IMR-90 (cell line): ENCODE measurements around the gene PLCB4. TPM values are rescaled to one million over a fixed set of nuclear protein-coding genes. Genes with fewer than 3 reads are reported as not detected.

ENCODE experiments used
- ATAC-seq: fragments of 200-7000 bp; cut with Tn5 transposase; 2 replicates; pipeline ENCODE4 v1.9.1; 2020; ENCODE audit warnings: low read depth, mild to moderate bottlenecking, moderate library complexity
- BruUV-seq: library from RNA; stranded (reverse); fragments of 400-500 nt; replicated peaks from 2 replicates; lab custom pipeline; 2021; lab: Mats Ljungman, UMichigan
- CTCF ChIA-PET: fragments of 300-600 bp; formaldehyde crosslinking; extraction: SDS; loops from one replicate; lab custom pipeline; 2021; ENCODE audit warnings: antibody characterized with exemption; lab: Yijun Ruan, JAX
- POLR2A ChIA-PET: fragments of 300-600 bp; sonication (Branson Sonifier 250); formaldehyde crosslinking; loops from one replicate; lab custom pipeline; 2022; ENCODE audit warnings: antibody characterized with exemption; ENCODE audit not compliant: unreplicated experiment; lab: Charles Lee
- DNase-seq: peaks from one replicate; pipeline ENCODE4 v3.0.0; 2013
- H2AFZ ChIP-seq: replicated peaks from 2 replicates; pipeline ENCODE3; 2013; ENCODE audit warnings: low read length, mild to moderate bottlenecking; ENCODE audit not compliant: poor library complexity
- H2AK5ac ChIP-seq: 2 replicates; pipeline ENCODE4 v1.6.1; 2013; ENCODE audit warnings: low read depth, low read length, inconsistent platforms
- H2AK9ac ChIP-seq: replicated peaks from 2 replicates; pipeline ENCODE3; 2013; ENCODE audit warnings: mild to moderate bottlenecking, low read depth, low read length, moderate library complexity; ENCODE audit not compliant: poor library complexity
- H2BK120ac ChIP-seq: 2 replicates; pipeline ENCODE4 v1.6.1; 2013; ENCODE audit warnings: low read depth, low read length, inconsistent platforms
- H2BK15ac ChIP-seq: 3 replicates; pipeline ENCODE4 v1.6.1; 2013; ENCODE audit warnings: low read depth, low read length, inconsistent platforms
- H2BK20ac ChIP-seq: 2 replicates; pipeline ENCODE4 v1.6.1; 2013; ENCODE audit warnings: low read depth, mild to moderate bottlenecking, inconsistent platforms, low read length, moderate library complexity
- H2BK5ac ChIP-seq: 2 replicates; pipeline ENCODE4 v1.6.1; 2013; ENCODE audit warnings: mild to moderate bottlenecking, low read depth, low read length, inconsistent platforms; ENCODE audit not compliant: poor library complexity, severe bottlenecking
- H3K14ac ChIP-seq: replicated peaks from 2 replicates; pipeline ENCODE4 v1.6.1; 2013; ENCODE audit warnings: low read depth, low read length, inconsistent platforms
- H3K18ac ChIP-seq: 2 replicates; pipeline ENCODE4 v1.6.1; 2013; ENCODE audit warnings: low read depth, low read length, control low read depth
- H3K23ac ChIP-seq: 2 replicates; pipeline ENCODE4 v1.6.1; 2013; ENCODE audit warnings: low read depth, low read length, inconsistent platforms
- H3K27ac ChIP-seq: 2 replicates; pipeline ENCODE4 v1.5.1; 2013; ENCODE audit warnings: mild to moderate bottlenecking, control low read depth, low read length; ENCODE audit not compliant: insufficient read depth
- H3K27me3 ChIP-seq: 2 replicates; pipeline ENCODE4 v1.6.1; 2013; ENCODE audit warnings: low read length; ENCODE audit not compliant: control insufficient read depth, insufficient read depth
- H3K36me3 ChIP-seq: 2 replicates; pipeline ENCODE4 v1.6.1; 2013; ENCODE audit warnings: low read length, mixed read lengths; ENCODE audit not compliant: control insufficient read depth, insufficient read depth
- H3K4ac ChIP-seq: 2 replicates; pipeline ENCODE4 v1.6.1; 2013; ENCODE audit warnings: low read depth, low read length, inconsistent platforms
- H3K4me1 ChIP-seq: 2 replicates; pipeline ENCODE4 v1.6.1; 2013; ENCODE audit warnings: low read length, mixed read lengths; ENCODE audit not compliant: control insufficient read depth, insufficient read depth
- H3K4me2 ChIP-seq: 2 replicates; pipeline ENCODE4 v1.6.1; 2013; ENCODE audit warnings: low read depth, mild to moderate bottlenecking, control low read depth, low read length, moderate library complexity
- H3K4me3 ChIP-seq: 2 replicates; pipeline ENCODE4 v1.5.1; 2013; ENCODE audit warnings: low read depth, mild to moderate bottlenecking, control low read depth, low read length, moderate library complexity; ENCODE audit not compliant: insufficient read depth
- H3K56ac ChIP-seq: 2 replicates; pipeline ENCODE4 v1.6.1; 2013; ENCODE audit warnings: low read length, inconsistent platforms; ENCODE audit not compliant: insufficient read depth; ENCODE audit errors: extremely low read depth
- H3K79me1 ChIP-seq, 2 experiments: 2 replicates each; pipeline ENCODE4 v1.6.1; 2013; ENCODE audit warnings: low read length in 2 of 2, inconsistent platforms in 1 of 2, low read depth in 1 of 2
- H3K9ac ChIP-seq: 2 replicates; pipeline ENCODE4 v1.6.1; 2013; ENCODE audit warnings: low read depth, low read length, control low read depth
- H3K9me1 ChIP-seq: 2 replicates; pipeline ENCODE4 v1.6.1; 2013; ENCODE audit warnings: low read length, inconsistent platforms; ENCODE audit not compliant: insufficient read depth
- H3K9me3 ChIP-seq: 2 replicates; pipeline ENCODE4 v1.6.1; 2013; ENCODE audit warnings: low read length; ENCODE audit not compliant: control insufficient read depth, insufficient read depth
- H4K20me1 ChIP-seq: 2 replicates; pipeline ENCODE4 v1.6.1; 2013; ENCODE audit warnings: low read length, inconsistent platforms; ENCODE audit not compliant: insufficient read depth
- H4K5ac ChIP-seq: 2 replicates; pipeline ENCODE4 v1.6.1; 2013; ENCODE audit warnings: mild to moderate bottlenecking, low read depth, low read length, control low read depth
- H4K8ac ChIP-seq, 2 experiments: 2 replicates each; pipeline ENCODE4 v1.6.1; 2013; ENCODE audit warnings: low read depth in 2 of 2, low read length in 2 of 2, control low read depth in 1 of 2, inconsistent platforms in 1 of 2
- H4K91ac ChIP-seq: 2 replicates; pipeline ENCODE4 v1.6.1; 2013; ENCODE audit warnings: low read depth, low read length, inconsistent platforms; ENCODE audit not compliant: insufficient read depth
- CEBPB ChIP-seq: IDR thresholded peaks from 2 replicates; pipeline ENCODE4 v1.6.1; 2012; ENCODE audit warnings: low read depth, low read length, improper control_type of control experiment
- MAFK ChIP-seq: IDR thresholded peaks from 2 replicates; pipeline ENCODE4 v1.6.1; 2012; ENCODE audit warnings: low read depth, low read length, improper control_type of control experiment
- WGBS, 2 experiments: methylation state at CpG; one replicate each; pipeline versions ENCODE4 v1.1.5 to v1.1.7; 2013; ENCODE audit warnings: missing lambda C conversion rate in 2 of 2; ENCODE audit not compliant: insufficient read length in 1 of 2; ENCODE audit errors: extremely low coverage in 2 of 2; 5-methylcytosine and 5-hydroxymethylcytosine counted together
- dilution Hi-C: fragments of 300-500 bp; cut with HindIII; formaldehyde crosslinking; loops from one replicate; pipeline ENCODE4 v1.14.3; 2018; ENCODE audit warnings: low sequenced_read_pairs; ENCODE audit not compliant: unreplicated experiment
- in situ Hi-C: fragments of 300-500 bp; cut with MboI; formaldehyde crosslinking; loops from 3 replicates; pipeline ENCODE4 v1.14.3; 2019; ENCODE audit warnings: low sequenced_read_pairs, inconsistent platforms, mixed read lengths
- intact Hi-C: fragments of 100-400 bp; cut with micrococcal nuclease; formaldehyde crosslinking; loops from 2 replicates; pipeline ENCODE4 v1.10.0; 2022
- polyA plus RNA-seq, 3 experiments: library from polyadenylated mRNA; depleted of rRNA; stranded (reverse); fragments of >200 nt; gene quantifications; 2 replicates each; pipeline ENCODE4 v1.2.3, GENCODE V29; 2012; ENCODE audit warnings: low replicate concordance in 1 of 3
- total RNA-seq: library from RNA; depleted of rRNA; stranded (reverse); fragments of >200 nt; gene quantifications from 2 replicates; pipeline ENCODE4 v1.2.3, GENCODE V29; 2012

PLCB4 gene
- total and polyA plus RNA-seq, 2 of the 4 experiments (the other 2 are of a cell fraction) = 12.5 to 24.0 TPM

DNA sequence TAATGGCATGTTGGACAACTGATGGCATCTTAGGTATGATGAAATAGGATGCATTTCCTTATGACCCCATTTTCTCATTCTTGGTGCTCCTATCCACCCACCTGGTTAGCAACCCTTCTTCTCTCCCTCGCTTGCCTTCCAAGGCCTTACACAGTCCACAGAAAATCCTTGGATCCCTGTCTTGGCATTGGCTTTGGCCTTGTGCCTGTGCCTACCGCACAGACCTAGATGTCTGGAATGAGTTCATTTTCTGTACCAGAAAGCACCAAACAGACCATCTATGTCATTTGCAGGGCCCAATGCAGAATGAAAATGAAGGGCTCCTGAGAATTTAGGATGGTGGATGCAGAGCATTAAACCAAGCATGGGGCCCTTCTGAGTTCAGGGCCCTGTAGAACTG lies 346.5 kb downstream of the PLCB4 start:
- Histone ChIP-seq H2AK9ac (peak overlapping the region; percentile 76), H3K23ac (no peak overlapping the region), H3K4me1 (no peaks in the 10 kb centered on the region), H2AFZ (no peak overlapping the region), H3K4ac (no peak overlapping the region), H2BK20ac (no peak overlapping the region), H4K91ac (no peak overlapping the region), H3K14ac (no peak overlapping the region), H3K4me2 (no peak overlapping the region), H4K5ac (no peak overlapping the region), H2BK120ac (no peak overlapping the region), H3K9me3 (no peaks in the 10 kb centered on the region), H2AK5ac (no peak overlapping the region), H4K8ac (no peak overlapping the region), H3K79me1 (no peaks in the 10 kb centered on the region), H3K56ac (no peak overlapping the region), H3K36me3 (peaks cover 9% of the 10 kb centered on the region), H2BK5ac (no peak overlapping the region), H3K4me3 (no peak overlapping the region), H3K27ac (no peak overlapping the region), H4K20me1 (no peaks in the 10 kb centered on the region), H3K27me3 (no peaks in the 10 kb centered on the region), H2BK15ac (no peak overlapping the region; the same call in 2 of the 3 replicates), H3K9ac (no peak overlapping the region), H3K18ac (no peak overlapping the region), H3K9me1 (peaks cover 3% of the 10 kb centered on the region; the same call in 1 of the 2 replicates)
- DNase-seq = no peak
- CTCF ChIA-PET = no interaction called here
- in situ Hi-C loops = loop anchor here (25.0 kb wide), 1 partner anchor 497 kb away; no protein-coding TSS in a partner anchor
- POLR2A ChIA-PET = no interaction called here
- ATAC-seq = no peak
- dilution Hi-C loops = no loop called here
- intact Hi-C loops = no loop called here
- no TSS peak for BruUV-seq
- 100% methylated on average over 1 of the region's 2 CpGs; no CpG with 5 or more reads in 1 of the 2 experiments for WGBS, 2 experiments
- TF ChIP-seq CEBPB (0 out of 2 replicates have a peak, but pooled peaks have one; percentile 11), MAFK (no peak)
